NT2/D1 (cell line): Measurements from ENCODE around the gene JARID2.
A peak's percentile ranks its signal among the peaks of the same experiment; 100 is the strongest.

Experiments used
- DNase-seq: peaks from one replicate; pipeline ENCODE4 v3.0.0-alpha.2; 2011; ENCODE audit warnings: low read depth, low spot score
- H3K27me3 ChIP-seq: 2 replicates; pipeline ENCODE4 v1.6.0; 2011; ENCODE audit warnings: mild to moderate bottlenecking; ENCODE audit not compliant: insufficient read length, insufficient read depth
- H3K36me3 ChIP-seq: 2 replicates; pipeline ENCODE4 v1.6.1; 2011; ENCODE audit warnings: mild to moderate bottlenecking, low read length, mixed read lengths; ENCODE audit not compliant: insufficient read depth, insufficient read length
- H3K4me1 ChIP-seq: 2 replicates; pipeline ENCODE4 v1.5.1; 2011; ENCODE audit not compliant: insufficient read depth, insufficient read length
- H3K4me3 ChIP-seq: 2 replicates; pipeline ENCODE4 v1.5.1; 2011; ENCODE audit warnings: low read depth; ENCODE audit not compliant: insufficient read length
- H3K9ac ChIP-seq: 2 replicates; pipeline ENCODE4 v1.6.0; 2011; ENCODE audit warnings: low read depth; ENCODE audit not compliant: insufficient read length
- H3K9me3 ChIP-seq: 2 replicates; pipeline ENCODE4 v1.5.1; 2011; ENCODE audit warnings: mild to moderate bottlenecking, low read length; ENCODE audit not compliant: insufficient read depth
- SUZ12 ChIP-seq: IDR thresholded peaks from 2 replicates; pipeline ENCODE4 v1.6.1; 2011; ENCODE audit not compliant: insufficient read length, insufficient read depth; ENCODE audit errors: extremely low read depth
- YY1 ChIP-seq: IDR thresholded peaks from 2 replicates; pipeline ENCODE4 v1.6.1; 2011; ENCODE audit not compliant: insufficient read length, insufficient read depth
- ZNF274 ChIP-seq: IDR thresholded peaks from 2 replicates; pipeline ENCODE4 v1.6.1; 2011; ENCODE audit warnings: mild to moderate bottlenecking, low read depth, low read length

JARID2 gene

DNA sequence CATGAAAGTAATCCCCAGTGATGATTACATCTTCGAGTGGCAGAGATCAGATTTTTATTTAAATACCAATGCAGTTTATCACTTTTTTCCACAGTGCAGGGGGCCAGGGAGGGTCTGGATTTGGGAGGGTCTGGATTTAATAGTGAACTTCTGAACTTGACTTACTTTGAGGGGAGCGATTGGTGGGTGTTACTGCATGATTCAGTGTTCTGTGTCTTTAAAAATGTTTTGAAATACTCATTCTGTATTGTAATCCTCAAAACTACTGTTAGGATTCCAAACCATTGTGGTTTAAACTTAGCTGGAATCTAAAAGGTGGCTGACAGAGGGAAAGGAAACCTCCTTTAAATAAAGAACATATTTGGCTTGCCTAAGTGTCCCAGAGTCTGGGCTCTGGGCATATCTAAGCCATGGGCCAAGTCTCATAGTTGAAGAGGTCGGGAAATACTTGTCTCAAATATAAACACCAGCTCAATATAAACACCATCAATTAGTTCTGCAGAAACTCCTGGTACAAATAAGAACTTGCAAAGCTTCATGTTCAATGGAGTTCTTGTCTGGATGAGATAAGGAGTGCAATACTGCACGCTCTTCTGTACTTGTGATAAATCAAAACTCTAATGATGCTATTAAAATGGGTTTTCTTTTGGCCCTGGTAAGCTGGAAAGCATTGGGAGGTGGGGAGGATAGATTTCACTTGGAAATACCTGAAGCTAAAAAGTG, 14.4 kb downstream of the JARID2 start:
- Histone ChIP-seq H3K27me3 (no peaks in the 10 kb centered on the region), H3K9ac (no peak overlapping the region), H3K4me1 (peaks cover 7% of the 10 kb centered on the region), H3K36me3 (peaks cover 3% of the 10 kb centered on the region), H3K9me3 (no peaks in the 10 kb centered on the region), H3K4me3 (no peak overlapping the region)
- TF ChIP-seq SUZ12 (no peak), ZNF274 (no peak), YY1 (no peak)
- no peak for DNase-seq

DNA sequence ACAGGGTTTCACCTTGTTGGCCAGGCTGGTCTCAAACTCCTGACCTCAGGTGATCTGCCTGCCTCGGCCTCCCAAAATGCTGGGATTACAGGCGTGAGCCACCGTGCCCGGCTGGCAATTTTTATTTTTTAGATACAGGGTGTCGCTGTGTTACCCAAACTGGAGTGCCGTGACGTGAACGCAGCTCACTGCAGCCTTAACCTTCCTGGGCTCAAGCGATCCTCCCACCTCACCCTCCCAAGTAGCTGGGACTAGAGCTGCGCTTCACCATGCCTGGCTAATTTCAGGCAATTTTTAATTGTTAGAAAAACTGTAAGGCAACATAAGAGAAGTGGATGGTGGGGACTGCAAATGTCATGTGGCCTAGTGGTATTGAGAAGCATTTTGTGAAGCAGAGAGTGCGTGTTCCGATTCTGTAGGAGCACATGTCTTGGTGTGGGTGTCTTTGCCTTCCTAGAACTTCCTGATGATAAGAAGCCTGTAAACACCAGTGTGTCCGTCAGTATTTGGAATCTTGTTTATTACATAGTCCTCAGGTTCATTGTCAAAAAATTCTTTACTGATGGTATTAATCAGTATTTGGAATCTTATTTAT, 18.0 kb downstream of the JARID2 start:
- H3K9me3 ChIP-seq = no peaks in the 10 kb centered on the region
- peaks cover 11% of the 10 kb centered on the region for H3K4me1 ChIP-seq
- H3K27me3 ChIP-seq = no peaks in the 10 kb centered on the region
- no peaks in the 10 kb centered on the region for H3K36me3 ChIP-seq
- no peak overlapping the region for H3K9ac ChIP-seq
- DNase-seq = no peak
- H3K4me3 ChIP-seq = no peak overlapping the region
- TF ChIP-seq SUZ12 (no peak), ZNF274 (no peak)

DNA sequence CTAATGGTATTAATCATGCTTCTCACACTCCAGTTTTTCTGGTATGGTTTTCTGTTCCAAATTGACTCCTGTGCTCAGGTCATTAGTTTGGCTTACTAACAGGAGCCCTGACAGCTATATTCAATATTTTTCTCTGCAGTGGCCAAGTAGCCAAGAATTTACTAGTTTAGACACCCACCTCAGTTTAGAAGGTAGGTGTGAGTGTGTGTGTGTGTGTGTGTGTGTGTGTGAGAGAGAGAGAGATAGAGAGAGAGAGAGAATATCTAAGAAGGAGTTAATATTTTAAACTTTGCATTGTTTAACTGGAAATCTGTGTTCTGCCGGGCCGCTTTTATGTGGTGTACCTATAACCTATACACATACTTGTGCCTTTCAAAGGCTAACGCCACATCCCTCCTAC, 18.5 kb downstream of the JARID2 start:
- TF ChIP-seq ZNF274 (no peak), YY1 (no peak), SUZ12 (no peak)
- DNase-seq = no peak
- Histone ChIP-seq H3K4me3 (no peak overlapping the region), H3K9ac (no peak overlapping the region), H3K9me3 (no peaks in the 10 kb centered on the region), H3K27me3 (no peaks in the 10 kb centered on the region), H3K36me3 (no peaks in the 10 kb centered on the region), H3K4me1 (peaks cover 7% of the 10 kb centered on the region)

DNA sequence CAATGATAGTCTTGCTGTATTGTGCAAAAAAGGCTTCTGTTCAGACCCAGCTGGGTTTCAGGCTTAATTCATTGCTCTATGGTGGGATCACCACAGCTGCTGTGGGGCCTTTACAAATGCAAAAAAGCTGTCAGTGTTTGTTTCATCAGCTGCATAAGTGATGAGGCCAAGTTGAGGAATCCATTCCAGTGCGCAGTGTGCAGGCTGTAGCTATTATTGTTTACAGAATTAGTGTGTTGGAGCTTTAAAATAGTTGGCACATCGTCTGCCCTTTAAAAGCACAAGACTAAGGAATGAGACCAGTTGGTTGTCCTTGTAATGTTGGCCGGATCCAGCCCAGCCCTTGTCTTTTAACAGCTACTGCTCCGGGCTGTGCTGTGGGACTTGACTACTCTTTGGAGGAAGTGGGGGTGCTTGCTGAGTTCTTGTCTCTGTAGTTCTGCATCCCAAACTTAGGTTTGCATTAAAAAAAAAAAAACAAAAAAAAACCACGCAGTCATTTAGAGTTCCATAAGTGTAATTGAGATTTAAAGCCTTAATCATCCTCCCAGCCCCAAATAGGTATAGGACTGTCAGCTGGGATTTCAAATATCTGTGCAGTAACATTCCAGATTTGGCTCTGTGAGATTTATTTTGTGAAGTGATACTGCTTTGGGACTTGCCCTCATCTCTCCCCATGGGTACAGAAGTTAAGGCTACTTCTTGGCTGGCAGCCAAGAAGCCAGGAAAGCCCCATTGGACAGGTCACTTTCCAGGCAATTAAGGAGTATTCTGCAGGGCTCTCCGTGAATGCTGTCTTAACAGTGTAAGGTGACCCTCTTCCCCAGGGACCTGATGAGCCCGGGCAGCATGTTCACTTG, 19.3 kb downstream of the JARID2 start:
- peaks cover 11% of the 10 kb centered on the region for H3K4me1 ChIP-seq
- no peak for DNase-seq
- no peak overlapping the region for H3K4me3 ChIP-seq
- no peaks in the 10 kb centered on the region for H3K27me3 ChIP-seq
- H3K36me3 ChIP-seq = no peaks in the 10 kb centered on the region
- H3K9ac ChIP-seq = peak overlapping the region; percentile 13
- H3K9me3 ChIP-seq = no peaks in the 10 kb centered on the region
- TF ChIP-seq YY1 (no peak), SUZ12 (no peak)

DNA sequence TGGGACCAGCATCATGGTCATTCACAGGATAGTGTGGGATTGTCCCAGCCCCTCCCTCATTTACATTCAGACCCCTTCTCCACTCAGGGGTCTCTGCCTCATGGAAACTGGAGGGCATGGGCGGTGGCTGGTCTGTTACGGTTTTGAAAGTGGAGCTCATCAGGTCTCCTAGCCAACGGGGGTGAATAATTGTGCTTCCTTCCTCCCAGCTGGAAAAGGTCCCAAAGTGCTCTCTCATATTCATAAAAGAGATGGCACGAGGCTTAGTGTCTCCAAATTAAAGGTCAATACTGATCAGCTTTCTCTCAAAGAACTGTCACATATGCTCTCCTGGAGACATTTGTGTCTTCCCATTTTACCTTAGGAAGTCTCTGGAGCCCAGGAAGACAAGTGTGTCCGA, 19.9 kb downstream of the JARID2 start:
- H3K4me3 ChIP-seq = no peak overlapping the region
- peaks cover 11% of the 10 kb centered on the region for H3K4me1 ChIP-seq
- peak overlapping the region; percentile 13 for H3K9ac ChIP-seq
- no peak for TF ChIP-seq SUZ12
- TF ChIP-seq YY1 = no peak
- TF ChIP-seq ZNF274 = no peak
- no peaks in the 10 kb centered on the region for H3K27me3 ChIP-seq
- no peaks in the 10 kb centered on the region for H3K36me3 ChIP-seq
- DNase-seq = no peak
- H3K9me3 ChIP-seq = no peaks in the 10 kb centered on the region

DNA sequence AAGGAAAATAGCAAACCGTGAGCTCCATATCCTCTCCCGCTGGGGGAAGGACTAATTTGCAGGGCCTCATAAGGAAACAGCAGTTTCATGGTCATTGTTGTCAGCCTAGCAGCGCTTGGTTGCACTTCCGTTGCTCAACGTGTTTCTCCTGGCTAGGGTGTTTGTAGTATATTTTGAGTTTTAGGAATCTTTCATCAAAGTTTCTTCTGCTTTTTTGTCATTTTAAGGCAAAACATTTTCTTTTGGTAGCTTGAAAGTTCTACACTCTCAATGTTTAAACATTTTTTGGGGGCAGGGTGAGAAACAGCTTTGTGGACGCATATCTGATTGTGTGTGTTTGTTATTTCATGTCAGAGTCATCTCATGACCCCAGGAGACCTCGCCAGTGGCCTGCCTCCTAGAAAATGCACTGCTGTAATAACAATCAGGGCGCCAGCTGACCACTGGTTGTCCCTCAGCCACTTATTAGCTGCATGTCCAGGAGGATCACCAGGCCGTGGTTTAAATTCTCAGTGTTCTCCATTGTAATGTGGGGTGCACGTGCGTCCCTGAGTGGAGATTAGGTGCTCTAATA, 20.6 kb downstream of the JARID2 start:
- Histone ChIP-seq H3K4me1 (peaks cover 11% of the 10 kb centered on the region), H3K27me3 (no peaks in the 10 kb centered on the region), H3K4me3 (no peak overlapping the region), H3K9ac (no peak overlapping the region), H3K9me3 (no peaks in the 10 kb centered on the region), H3K36me3 (no peaks in the 10 kb centered on the region)
- no peak for DNase-seq
- TF ChIP-seq ZNF274 = no peak

DNA sequence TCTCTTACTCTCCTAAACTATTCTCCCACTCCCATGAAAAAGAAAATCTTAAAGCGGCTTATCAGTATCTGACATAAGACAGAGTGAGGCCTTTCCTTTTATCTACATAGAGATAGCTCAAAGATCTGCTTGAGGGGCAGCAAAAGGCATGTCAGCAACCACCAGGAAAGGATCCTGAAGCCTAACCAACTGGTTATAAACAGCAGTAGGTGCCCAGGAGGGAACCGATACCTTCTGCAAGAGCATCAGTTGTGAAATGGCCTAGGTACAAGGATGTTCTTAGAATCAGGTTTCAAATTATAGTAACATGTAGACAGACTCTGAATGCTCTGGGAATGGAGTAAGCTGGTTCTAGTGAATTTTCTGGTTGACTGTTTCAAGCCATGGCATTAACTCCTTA, 21.4 kb downstream of the JARID2 start:
- Histone ChIP-seq H3K4me1 (peaks cover 11% of the 10 kb centered on the region), H3K9me3 (no peaks in the 10 kb centered on the region), H3K36me3 (no peaks in the 10 kb centered on the region), H3K4me3 (no peak overlapping the region), H3K9ac (peak overlapping the region; percentile 37), H3K27me3 (no peaks in the 10 kb centered on the region)
- no peak for DNase-seq
- no peak for TF ChIP-seq SUZ12
- TF ChIP-seq YY1 = no peak
- no peak for TF ChIP-seq ZNF274
